Endodermal cell (in vitro differentiated cells): ENCODE measurements around the gene CCDC15. TPM values are rescaled to one million over a fixed set of nuclear protein-coding genes. Genes with fewer than 3 reads are reported as not detected.
"Not testable (repeated sequence)": the region's sequence is repeated elsewhere in the genome, so short reads cannot be mapped to it uniquely, and the experiment has no call there.

ENCODE experiments used
- DNase-seq: peaks from one replicate; pipeline ENCODE4 v3.0.0-alpha.2; 2017
- H3K27ac ChIP-seq: 2 replicates; pipeline ENCODE4 v1.5.1; 2013; ENCODE audit warnings: mild to moderate bottlenecking, low read depth, low read length, moderate library complexity
- H3K27me3 ChIP-seq: 2 replicates; pipeline ENCODE4 v1.6.1; 2013; ENCODE audit warnings: mild to moderate bottlenecking, low read length, moderate library complexity; ENCODE audit not compliant: insufficient read depth, control insufficient read depth, poor library complexity, severe bottlenecking
- H3K36me3 ChIP-seq: 2 replicates; pipeline ENCODE4 v1.7.0; 2013; ENCODE audit warnings: mild to moderate bottlenecking, low read length, moderate library complexity; ENCODE audit not compliant: control insufficient read depth, insufficient read depth
- H3K4me1 ChIP-seq: one replicate; pipeline ENCODE4 v1.7.0; 2013; ENCODE audit warnings: low read length; ENCODE audit not compliant: control insufficient read depth, insufficient read depth
- H3K4me3 ChIP-seq: 2 replicates; pipeline ENCODE4 v1.5.1; 2013; ENCODE audit warnings: mild to moderate bottlenecking, low read length, moderate library complexity
- H3K9ac ChIP-seq: 2 replicates; pipeline ENCODE4 v1.6.1; 2013; ENCODE audit warnings: mild to moderate bottlenecking, low read length, moderate library complexity; ENCODE audit not compliant: poor library complexity, severe bottlenecking; ENCODE audit errors: extremely low read depth
- H3K9me3 ChIP-seq: 2 replicates; pipeline ENCODE4 v1.6.1; 2013; ENCODE audit warnings: mild to moderate bottlenecking, low read length, moderate library complexity; ENCODE audit not compliant: control insufficient read depth
- H3K27ac Mint-ChIP-seq: 2 replicates; pipeline ENCODE4 v1.8.0; 2020; ENCODE audit warnings: mixed read lengths
- H3K27me3 Mint-ChIP-seq: 2 replicates; pipeline ENCODE4 v1.8.0; 2021; ENCODE audit warnings: mild to moderate bottlenecking, mixed read lengths; ENCODE audit not compliant: insufficient read depth
- H3K36me3 Mint-ChIP-seq: 2 replicates; pipeline ENCODE4 v1.8.0; 2020; ENCODE audit warnings: low read depth, mixed read lengths
- H3K4me1 Mint-ChIP-seq: 2 replicates; pipeline ENCODE4 v1.8.0; 2020; ENCODE audit warnings: mixed read lengths
- H3K4me3 Mint-ChIP-seq: 2 replicates; pipeline ENCODE4 v1.8.0; 2020; ENCODE audit warnings: mild to moderate bottlenecking, moderate library complexity, mixed read lengths
- H3K9me3 Mint-ChIP-seq: 2 replicates; pipeline ENCODE4 v1.8.0; 2020; ENCODE audit warnings: mild to moderate bottlenecking, mixed read lengths
- WGBS, 2 experiments: methylation state at CpG; one replicate each; pipeline versions ENCODE4 v1.1.5 to v1.1.7; 2013; ENCODE audit warnings: missing lambda C conversion rate in 2 of 2, mixed read lengths in 1 of 2; ENCODE audit not compliant: insufficient coverage in 1 of 2, insufficient read length in 1 of 2; 5-methylcytosine and 5-hydroxymethylcytosine counted together
- total RNA-seq, 2 donors: library from RNA; stranded (reverse); fragmentation: NEBNext Ultra II Directional in 1 of 2; extraction: Animal tissue kit (Norgen Biotek cat#: 25700) in 1 of 2; gene quantifications; 2 replicates in 1 of 2; 3 replicates in 1 of 2; pipeline ENCODE4 v1.2.1, GENCODE V29; 2021
- TF ChIP-seq, protein P1 (sequence below): fragments of 200-600 bp; sonication (generic); conservative IDR thresholded peaks from 2 replicates; pipeline ENCODE4 v1.5.0; 2021; ENCODE audit warnings: antibody characterized with exemption, mild to moderate bottlenecking

Gene CCDC15
- total RNA-seq, 2 donors from 2014 or later, result 3.3 TPM

DNA sequence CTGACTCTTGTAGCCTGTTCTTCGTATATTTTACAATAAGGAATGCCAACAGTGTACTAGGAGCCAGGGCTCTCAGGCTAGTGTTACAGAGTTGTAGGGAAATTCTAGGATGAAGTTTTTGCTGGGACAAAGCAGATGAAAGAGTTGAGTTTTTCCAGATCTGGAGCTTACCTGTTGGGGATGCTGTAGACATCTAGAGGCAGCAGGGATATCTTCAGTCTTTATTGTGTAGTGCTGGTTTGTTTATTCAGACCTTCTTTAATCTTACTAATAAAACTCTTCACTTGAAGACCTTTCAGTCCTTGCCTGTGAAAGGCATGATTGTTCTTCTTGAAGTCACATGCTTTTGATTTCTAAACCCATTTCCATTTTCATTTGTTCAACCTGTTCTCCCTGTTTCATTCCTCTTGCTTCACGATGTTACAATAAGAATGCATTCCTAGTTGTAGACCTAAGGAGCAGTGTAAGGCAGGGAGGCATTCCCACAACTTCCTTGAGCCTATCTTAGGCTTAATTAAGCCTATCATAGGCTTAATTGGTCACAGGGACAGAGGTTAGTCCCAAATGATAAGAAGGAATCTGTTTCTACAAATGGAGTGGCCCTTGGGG, 101.2 kb downstream of the CCDC15 start:
- Histone ChIP-seq H3K36me3 (no peaks in the 10 kb centered on the region), H3K9me3 (no peaks in the 10 kb centered on the region), H3K4me3 (no peak overlapping the region), H3K4me1 (no peaks in the 10 kb centered on the region), H3K27me3 (peaks cover 4% of the 10 kb centered on the region), H3K27ac (no peak overlapping the region), H3K9ac (no peak overlapping the region)
- H3K27ac Mint-ChIP-seq, result no peak overlapping the region
- peaks cover 7% of the 10 kb centered on the region for H3K27me3 Mint-ChIP-seq
- TF ChIP-seq, protein P1, sequence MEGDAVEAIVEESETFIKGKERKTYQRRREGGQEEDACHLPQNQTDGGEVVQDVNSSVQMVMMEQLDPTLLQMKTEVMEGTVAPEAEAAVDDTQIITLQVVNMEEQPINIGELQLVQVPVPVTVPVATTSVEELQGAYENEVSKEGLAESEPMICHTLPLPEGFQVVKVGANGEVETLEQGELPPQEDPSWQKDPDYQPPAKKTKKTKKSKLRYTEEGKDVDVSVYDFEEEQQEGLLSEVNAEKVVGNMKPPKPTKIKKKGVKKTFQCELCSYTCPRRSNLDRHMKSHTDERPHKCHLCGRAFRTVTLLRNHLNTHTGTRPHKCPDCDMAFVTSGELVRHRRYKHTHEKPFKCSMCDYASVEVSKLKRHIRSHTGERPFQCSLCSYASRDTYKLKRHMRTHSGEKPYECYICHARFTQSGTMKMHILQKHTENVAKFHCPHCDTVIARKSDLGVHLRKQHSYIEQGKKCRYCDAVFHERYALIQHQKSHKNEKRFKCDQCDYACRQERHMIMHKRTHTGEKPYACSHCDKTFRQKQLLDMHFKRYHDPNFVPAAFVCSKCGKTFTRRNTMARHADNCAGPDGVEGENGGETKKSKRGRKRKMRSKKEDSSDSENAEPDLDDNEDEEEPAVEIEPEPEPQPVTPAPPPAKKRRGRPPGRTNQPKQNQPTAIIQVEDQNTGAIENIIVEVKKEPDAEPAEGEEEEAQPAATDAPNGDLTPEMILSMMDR, result no peak
- 83% methylated on average over 2 of the region's 2 CpGs; no CpG with 5 or more reads in 1 of the 2 experiments for WGBS, 2 experiments
- no peaks in the 10 kb centered on the region for H3K36me3 Mint-ChIP-seq
- H3K4me1 Mint-ChIP-seq, result peaks cover 5% of the 10 kb centered on the region
- H3K4me3 Mint-ChIP-seq, result no peak overlapping the region
- no peak for DNase-seq
- H3K9me3 Mint-ChIP-seq, result no peaks in the 10 kb centered on the region

DNA sequence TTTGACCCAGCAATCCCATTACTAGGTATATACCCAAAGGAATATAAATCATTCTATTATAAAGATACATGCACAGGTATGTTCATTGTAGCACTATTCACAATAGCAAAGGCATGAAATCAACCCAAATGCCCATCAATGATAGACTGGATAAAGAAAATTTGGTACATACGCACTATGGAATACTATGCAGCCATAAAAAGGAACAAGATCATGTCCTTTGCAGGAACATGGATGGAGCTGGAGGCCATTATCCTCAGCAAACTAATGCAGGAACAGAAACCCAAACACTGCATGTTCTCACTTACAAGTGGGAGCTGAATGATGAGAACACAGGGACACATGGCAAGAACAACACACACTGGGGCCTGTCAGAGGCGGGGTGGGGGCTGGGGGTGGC, 102.1 kb downstream of the CCDC15 start:
- H3K4me3 ChIP-seq, H3K9me3 ChIP-seq, H3K4me1 ChIP-seq, H3K27ac Mint-ChIP-seq, DNase-seq, H3K36me3 ChIP-seq, H3K9ac ChIP-seq, H3K4me3 Mint-ChIP-seq, H3K36me3 Mint-ChIP-seq, H3K4me1 Mint-ChIP-seq, H3K27ac ChIP-seq, H3K9me3 Mint-ChIP-seq: not testable (repeated sequence)
- WGBS, 2 experiments, result 84 to 100% methylated on average over 1 to 2 of the region's 2 CpGs
- peaks cover 13% of the 10 kb centered on the region for H3K27me3 ChIP-seq
- H3K27me3 Mint-ChIP-seq, result peaks cover 16% of the 10 kb centered on the region

DNA sequence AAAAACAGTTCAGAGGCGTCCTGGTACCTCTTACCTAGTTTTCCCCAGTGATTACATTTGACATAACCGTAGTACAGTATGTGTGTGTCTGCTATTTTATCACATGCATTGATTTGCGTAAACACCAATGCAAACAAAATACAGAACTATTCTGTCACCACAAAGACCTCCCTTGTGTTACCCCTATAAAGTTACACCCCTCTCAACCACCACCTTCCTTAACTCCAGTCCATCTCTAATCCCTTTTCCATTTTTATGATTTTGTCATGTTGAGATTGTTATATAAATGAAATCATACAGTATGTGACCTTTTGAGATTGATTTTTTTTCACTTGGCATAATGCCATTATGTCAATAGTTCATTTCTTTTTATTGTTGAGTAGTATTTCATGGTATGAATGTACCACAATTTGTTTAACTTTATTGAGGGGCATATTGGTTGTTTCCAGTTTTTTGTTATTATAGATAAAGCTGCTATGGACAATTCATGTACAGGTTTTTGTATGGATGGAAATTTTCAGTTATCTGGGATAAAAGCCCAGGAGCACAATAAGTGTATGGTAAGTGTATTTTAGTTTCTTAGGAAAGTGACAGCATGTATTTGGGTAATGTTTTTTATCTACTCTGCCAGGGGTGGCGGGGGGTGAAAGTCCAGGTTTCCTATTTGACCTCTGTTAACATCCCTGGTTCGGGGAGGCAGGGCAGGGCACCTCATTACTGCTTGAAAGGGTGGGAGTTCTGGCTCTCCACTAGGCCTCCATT, 103.1 kb downstream of the CCDC15 start:
- no peak overlapping the region for H3K27ac ChIP-seq
- H3K9me3 ChIP-seq, result no peaks in the 10 kb centered on the region
- H3K27me3 Mint-ChIP-seq, result peaks cover 26% of the 10 kb centered on the region
- no peak overlapping the region for H3K4me3 ChIP-seq
- peaks cover 5% of the 10 kb centered on the region for H3K4me1 Mint-ChIP-seq
- peaks cover 23% of the 10 kb centered on the region for H3K27me3 ChIP-seq
- no peak for DNase-seq
- H3K4me3 Mint-ChIP-seq, result no peak overlapping the region
- no peak overlapping the region for H3K27ac Mint-ChIP-seq
- H3K4me1 ChIP-seq, result no peaks in the 10 kb centered on the region
- no peak overlapping the region for H3K9ac ChIP-seq
- TF ChIP-seq, protein P1, result no peak
- H3K36me3 ChIP-seq, result no peaks in the 10 kb centered on the region
- H3K9me3 Mint-ChIP-seq, result no peaks in the 10 kb centered on the region
- 98 to 100% methylated on average over 2 to 5 of the region's 5 CpGs for WGBS, 2 experiments
- no peaks in the 10 kb centered on the region for H3K36me3 Mint-ChIP-seq
